Measurements from ENCODE around the gene RPS6KA2.
"Not testable (repeated sequence)": the region's sequence is repeated elsewhere in the genome, so short reads cannot be mapped to it uniquely, and the experiment has no call there.

The RPS6KA2 gene

GRCh38 chr6:166530211-166531095 is 96.6 kb downstream of the RPS6KA2 start:
- no peak for DNase-seq (ENCODE audit: low read depth)

DNA sequence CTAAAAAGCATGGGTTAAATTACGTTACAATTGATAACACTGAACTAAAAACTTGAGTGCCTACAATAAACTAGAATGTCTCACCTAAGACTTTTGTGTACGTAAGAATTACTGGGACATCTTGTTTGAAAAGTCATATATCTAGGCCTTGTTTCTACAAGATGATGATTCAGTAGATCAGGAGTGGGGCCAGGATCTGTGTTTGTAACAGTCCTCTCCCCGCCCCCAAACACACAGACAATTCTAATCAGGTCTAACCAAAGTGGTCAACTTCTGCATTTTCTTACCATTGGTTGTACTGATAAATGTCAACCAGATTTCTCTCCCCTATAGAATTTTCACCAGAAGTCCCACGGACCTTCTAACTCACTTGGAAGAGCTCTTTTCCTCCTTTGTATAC is 97.5 kb downstream of the RPS6KA2 start:
- no peak for DNase-seq (ENCODE audit: low read depth)

DNA sequence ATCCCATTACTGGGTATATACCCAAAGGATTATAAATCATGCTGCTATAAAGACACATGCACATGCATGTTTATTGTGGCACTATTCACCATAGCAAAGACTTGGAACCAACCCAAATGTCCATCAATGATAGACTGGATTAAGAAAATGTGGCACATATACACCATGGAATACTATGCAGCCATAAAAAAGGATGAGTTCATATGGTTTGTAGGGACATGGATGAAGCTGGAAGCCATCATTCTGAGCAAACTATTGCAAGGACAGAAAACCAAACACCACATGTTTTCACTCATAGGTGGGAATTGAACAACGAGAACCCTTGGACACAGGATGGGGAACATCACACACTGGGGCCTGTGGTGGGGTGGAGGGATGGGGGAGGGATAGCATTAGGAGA is 98.0 kb downstream of the RPS6KA2 start:
- DNase-seq (ENCODE audit: low read depth), result not testable (repeated sequence)

DNA sequence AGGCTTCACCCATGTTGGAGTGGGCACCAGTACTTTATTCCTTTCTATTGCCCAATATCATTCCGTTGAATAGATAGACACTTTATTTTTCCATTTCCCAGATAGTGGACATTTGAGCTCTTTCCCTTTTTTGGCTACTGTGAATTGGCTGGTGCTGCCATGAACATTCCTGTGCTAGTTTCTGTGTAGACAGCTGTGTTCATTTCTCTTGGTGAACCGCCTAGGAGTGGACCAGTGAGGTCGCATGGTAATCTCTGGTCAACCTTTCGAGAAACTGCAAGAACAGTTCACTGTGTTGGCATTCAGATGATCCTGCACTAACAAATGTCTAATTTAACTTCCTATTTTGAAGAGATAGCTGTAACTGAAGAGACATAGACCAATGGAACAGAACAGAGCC is 99.2 kb downstream of the RPS6KA2 start:
- DNase-seq (ENCODE audit: low read depth), result no peak

GRCh38 chr6:166526937-166527336 is 100.1 kb downstream of the RPS6KA2 start:
- DNase-seq (ENCODE audit: low read depth), result no peak

- DNase-seq (ENCODE audit: low read depth), result no peak
Measured at GRCh38 chr6:166525567-166525966, 101.5 kb downstream of the RPS6KA2 start.

- DNase-seq (ENCODE audit: low read depth), result no peak
Measured at GRCh38 chr6:166523782-166524559, 103.1 kb downstream of the RPS6KA2 start.

DNA sequence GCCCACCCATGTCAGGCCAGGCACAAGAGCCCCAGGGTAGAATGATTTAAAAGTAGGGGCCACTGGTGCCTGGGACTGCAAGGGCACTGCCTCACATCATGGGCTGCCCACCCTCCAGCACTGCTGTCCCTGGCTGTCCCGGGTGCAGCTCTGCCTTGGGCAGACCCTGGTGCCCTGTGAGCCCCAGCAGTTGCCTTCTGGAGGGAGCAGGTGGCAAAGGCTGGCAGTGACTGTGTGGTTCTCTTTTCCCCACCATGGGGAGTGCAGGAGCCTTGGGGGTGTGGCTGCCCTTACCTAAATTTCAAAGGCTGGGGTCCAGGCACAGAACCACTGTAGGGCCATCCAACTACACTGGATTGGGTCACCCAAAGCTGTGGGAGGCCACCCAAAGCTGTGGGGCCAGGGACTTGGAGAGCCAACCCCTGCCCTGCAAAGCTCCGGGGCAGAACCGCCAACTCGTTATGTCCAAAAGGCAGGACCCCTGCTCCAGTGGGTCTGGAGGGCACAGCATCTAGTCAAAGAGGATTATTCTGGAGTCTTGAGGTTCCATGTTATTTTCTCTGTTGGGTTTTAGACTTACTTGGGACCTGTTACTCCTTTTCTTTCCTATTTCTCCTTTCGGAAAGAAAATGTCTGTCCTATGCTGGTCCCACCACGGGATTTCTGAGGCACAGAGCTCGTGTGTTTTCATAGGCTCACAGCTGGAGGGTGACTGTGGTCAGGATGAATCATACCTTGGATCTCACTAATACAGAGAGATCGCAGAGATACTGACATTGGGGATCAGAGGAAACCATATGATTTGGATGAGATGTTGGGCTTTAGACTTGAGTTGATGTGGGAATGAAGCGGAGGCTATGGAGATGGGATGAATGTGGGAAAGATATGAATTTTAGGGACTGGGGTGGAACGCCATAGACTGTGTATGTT is 105.9 kb downstream of the RPS6KA2 start:
- no peak for DNase-seq (ENCODE audit: low read depth)

DNA sequence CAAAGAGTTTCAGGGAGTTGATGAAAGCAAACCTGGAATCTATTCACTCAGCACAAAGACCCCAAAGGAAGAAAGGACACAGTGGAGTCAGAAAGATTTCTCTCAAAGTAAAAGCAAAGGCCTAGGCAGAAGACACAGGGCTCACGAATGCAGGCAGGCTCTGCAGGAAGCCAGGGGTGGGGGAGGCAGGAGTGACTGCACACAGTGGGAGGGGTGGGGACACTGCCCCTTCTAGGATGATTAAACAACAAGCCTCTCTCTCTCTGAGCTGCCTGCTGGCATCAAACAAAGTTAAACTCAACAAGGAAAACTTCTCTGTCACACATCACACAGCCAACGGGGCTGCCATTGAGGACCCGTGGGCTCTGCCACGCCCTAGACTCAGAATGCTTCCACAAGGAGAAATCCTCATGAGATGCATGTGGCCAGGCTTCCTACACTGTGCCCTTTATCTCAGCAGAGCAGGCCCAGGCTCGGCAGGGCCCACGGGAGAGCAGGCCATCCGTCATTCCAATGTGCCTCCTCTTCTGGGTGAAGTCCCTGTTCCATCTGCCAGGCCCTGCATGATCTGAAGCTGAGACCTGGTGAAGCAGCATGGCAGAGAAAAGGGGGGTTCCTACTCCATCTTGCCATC is 110.7 kb downstream of the RPS6KA2 start:
- no peak for DNase-seq (ENCODE audit: low read depth)

DNA sequence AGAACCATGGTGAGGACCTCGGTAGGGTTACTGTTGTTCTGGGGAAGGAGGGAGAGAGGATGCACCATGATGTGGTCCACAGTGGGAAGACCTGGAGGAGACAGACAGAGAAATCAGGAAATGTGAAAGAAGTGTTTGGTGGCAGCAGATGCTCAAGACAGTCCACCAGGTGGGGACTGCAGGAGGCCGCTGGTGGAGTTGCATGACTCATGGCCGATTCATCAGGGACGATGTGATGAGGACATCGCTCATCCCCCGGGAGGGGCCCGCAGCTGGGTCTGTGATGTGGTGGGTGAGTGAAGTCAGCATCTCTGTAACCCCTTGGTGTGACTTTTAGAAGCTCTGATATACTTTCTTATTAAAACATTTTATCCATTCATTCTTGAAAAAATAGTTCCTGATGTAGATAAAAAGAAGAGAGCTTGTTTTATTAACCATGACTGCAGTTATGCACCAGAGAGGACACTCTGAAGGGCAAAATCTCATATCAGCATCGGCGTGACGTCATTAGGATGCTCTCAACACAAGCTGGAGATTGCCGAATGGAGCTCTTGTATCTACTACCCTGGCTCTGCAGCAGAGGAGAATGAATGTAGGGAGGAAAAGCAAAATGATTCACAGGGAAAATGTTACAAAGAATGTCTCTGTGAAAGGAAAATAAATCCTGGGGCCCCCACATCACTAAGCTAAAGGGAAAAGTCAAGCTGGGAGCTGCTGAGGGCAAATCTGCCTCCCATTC is 111.8 kb downstream of the RPS6KA2 start:
- DNase-seq (ENCODE audit: low read depth), result peak; percentile 51

GRCh38 chr6:166514196-166514595 is 112.9 kb downstream of the RPS6KA2 start:
- DNase-seq (ENCODE audit: low read depth), result no peak

DNA sequence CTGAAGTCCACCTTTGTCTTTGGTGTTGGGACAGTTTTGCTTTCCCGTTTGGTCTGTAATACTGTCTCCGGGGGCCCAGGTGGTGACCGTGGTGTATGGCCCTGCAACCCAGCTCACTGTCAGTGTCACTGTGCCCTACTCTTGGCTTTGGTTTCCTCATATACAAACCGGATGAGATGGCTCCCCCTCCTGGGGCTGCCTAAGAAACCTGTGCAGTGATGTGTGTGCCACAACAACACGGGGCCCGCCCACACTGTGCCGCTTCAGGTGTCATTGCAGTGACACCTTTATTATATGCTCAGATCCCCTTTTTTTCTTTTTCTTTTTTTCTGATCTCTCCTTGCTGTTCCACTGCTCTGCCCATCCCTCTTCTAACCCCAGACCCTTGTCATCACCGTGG is 114.5 kb downstream of the RPS6KA2 start:
- peak; percentile 18 for DNase-seq (ENCODE audit: low read depth)

GRCh38 chr6:166511316-166511715 is 115.7 kb downstream of the RPS6KA2 start:
- DNase-seq (ENCODE audit: low read depth), result no peak

DNA sequence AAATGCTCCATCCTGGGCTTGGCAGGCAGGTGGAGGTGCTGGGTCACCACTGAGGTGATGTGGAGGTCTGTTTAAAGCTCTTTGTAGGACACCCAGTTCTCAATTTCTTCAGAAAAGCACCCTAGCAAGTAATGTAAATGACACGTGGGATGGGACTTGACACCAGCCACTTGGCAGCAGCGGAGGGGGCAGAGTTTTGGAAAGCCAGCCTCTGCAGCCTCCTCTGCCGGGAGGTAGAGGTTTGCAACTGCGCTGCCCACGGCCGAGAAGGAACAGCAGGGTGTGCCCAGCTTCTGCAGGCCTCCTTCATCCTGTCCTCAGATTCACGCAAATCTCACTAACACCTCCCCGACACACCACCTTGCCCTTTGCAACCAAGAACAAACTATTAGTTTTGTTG is 117.9 kb downstream of the RPS6KA2 start:
- no peak for DNase-seq (ENCODE audit: low read depth)

DNA sequence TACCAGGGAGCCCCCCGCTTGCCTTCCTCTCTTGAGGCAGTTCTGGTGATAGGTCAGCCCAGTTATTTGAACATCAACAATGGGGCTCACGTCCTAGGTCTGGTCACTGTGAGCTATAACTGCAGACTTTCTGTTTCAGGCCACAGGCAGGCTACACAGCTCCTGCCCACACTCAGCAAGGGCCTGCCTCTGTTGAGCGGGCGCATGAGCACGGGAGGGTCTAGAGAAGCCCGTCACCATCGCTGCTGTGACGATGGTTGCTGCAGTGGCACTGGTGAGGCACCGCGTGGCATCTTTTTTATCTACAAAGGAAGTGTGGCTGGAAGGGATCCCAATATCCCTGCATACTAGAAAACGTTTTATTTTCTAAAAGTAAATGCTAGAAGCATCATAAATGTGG is 118.3 kb downstream of the RPS6KA2 start:
- no peak for DNase-seq (ENCODE audit: low read depth)

DNA sequence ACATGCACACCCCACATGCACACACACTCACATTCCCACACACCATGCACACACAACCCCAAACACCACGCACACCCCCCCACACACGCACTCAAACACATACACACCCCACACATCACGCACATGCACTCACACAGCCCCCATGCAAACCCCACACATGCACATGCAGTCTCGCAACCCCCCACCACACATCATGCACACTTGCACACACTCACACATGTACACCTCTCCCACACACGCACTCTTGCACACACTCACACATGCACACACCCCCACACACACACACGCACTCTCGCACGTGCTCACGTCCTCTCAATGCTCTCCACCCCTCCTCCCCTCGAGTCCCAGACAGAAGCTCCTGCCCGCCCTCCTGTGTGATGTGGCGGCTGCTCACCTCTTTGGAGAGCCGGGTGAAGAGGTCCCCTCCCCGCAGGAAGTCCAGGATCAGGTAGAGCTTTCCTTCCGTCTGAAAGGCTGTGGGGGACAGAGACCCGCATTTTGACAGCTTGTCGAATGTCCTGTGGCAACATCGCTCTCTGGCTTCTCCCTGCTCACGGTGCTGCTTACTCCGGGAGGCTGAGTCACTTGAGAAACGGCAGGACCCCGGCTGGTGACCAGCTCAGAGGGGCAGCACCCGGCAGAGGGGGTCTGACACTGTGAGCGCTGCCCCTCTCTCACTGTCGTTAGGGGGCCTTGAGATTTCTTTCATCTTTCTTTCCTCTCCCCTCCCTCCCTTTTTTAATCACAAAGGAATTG is 119.1 kb downstream of the RPS6KA2 start:
- no peak for DNase-seq (ENCODE audit: low read depth)

GRCh38 chr6:166507380-166507779 is 119.7 kb downstream of the RPS6KA2 start:
- DNase-seq (ENCODE audit: low read depth), result no peak

GRCh38 chr6:166505133-166505905 is 121.7 kb downstream of the RPS6KA2 start:
- DNase-seq (ENCODE audit: low read depth), result no peak

GRCh38 chr6:166504100-166504499 is 123.0 kb downstream of the RPS6KA2 start:
- DNase-seq (ENCODE audit: low read depth), result no peak
